ENCODE data around the gene KCNMB1. TPM values are rescaled to one million over a fixed set of nuclear protein-coding genes. Genes with fewer than 3 reads are reported as not detected.

The KCNMB1 gene
- total and polyA plus RNA-seq, 10 of the 15 experiments (the other 5 are each of a cell fraction or from before 2014, with no cell fraction given) = 1.2 to 3.6 (median 2.6) TPM

- Histone ChIP-seq H4K20me1 (ENCODE audit: control insufficient read depth, insufficient read depth) (no peaks in the 10 kb centered on the region), H3K9me3 (replicated peaks; ENCODE audit: control insufficient read depth, insufficient read depth, low read length) (no peaks in the 10 kb centered on the region), H3K36me3 (ENCODE audit: control insufficient read depth in 2 of 2, insufficient read depth in 2 of 2, low read length in 1 of 2) (no peaks in the 10 kb centered on the region), H2AFZ (ENCODE audit: control insufficient read depth, low read depth, low read length) (no peak overlapping the region), H3K4me3 (no peak overlapping the region), H3K9ac (ENCODE audit: control insufficient read depth, insufficient read depth, low read length) (no peak overlapping the region), H3K79me2 (ENCODE audit: control insufficient read depth, insufficient read depth, low read length) (no peaks in the 10 kb centered on the region), H3K27ac (ENCODE audit: control insufficient read depth, insufficient read depth) (no peak overlapping the region), H3K4me2 (ENCODE audit: control insufficient read depth, insufficient read depth) (no peak overlapping the region), H3K4me1 (ENCODE audit: control insufficient read depth, insufficient read depth, low read length) (no peaks in the 10 kb centered on the region), H3K27me3 (replicated peaks in 1 of 2; ENCODE audit: control insufficient read depth in 2 of 2, insufficient read depth in 2 of 2, low read length in 1 of 2) (no peaks in the 10 kb centered on the region; a peak in 1 of 4 replicates)
- intact Hi-C loops (cut with micrococcal nuclease; ENCODE audit: unreplicated experiment) (no loop called here), in situ Hi-C loops (cut with MboI) (no loop called here)
- CTCF ChIA-PET = interaction anchor here (0.7 to 1.6 kb wide), 7 partner anchors 12 to 210 kb away, joined by 3 to 10 read pairs (median 3); no protein-coding TSS in a partner anchor
- RAD21 ChIA-PET (ENCODE audit: unreplicated experiment) = interaction anchor here (1.7 kb wide), 1 partner anchor 141 kb away, joined by 5 read pairs; no protein-coding TSS in a partner anchor
- SMC1A ChIA-PET (ENCODE audit: uncharacterized antibody, unreplicated experiment) = interaction anchor here (0.9 to 1.3 kb wide), 4 partner anchors 28 to 133 kb away, joined by 3 read pairs; no protein-coding TSS in a partner anchor
- no TSS peak for BruUV-seq (replicated peaks)
- POLR2A ChIA-PET = no interaction called here
- FAIRE-seq (no peak), ATAC-seq (no peak), DNase-seq (ENCODE audit: low read depth, low spot score) (no peak)
- 17% methylated on average over 6 of the region's 6 CpGs for WGBS (ENCODE audit: insufficient coverage, insufficient replicate concordance, low lambda C conversion rate, missing lambda C conversion rate)
- TF ChIP-seq DPF2 (IDR thresholded peaks at IDR 0.05) = no peak
These were observed 19.1 kb upstream of the KCNMB1 start for GRCh38 chr5:170408226-170408625.

GRCh38 chr5:170407062-170407461, 17.9 kb upstream of the KCNMB1 start:
- RAD21 ChIA-PET (ENCODE audit: unreplicated experiment) = interaction anchor here (1.7 kb wide), 1 partner anchor 140 kb away, joined by 5 read pairs; no protein-coding TSS in a partner anchor
- Histone ChIP-seq H3K9me3 (replicated peaks; ENCODE audit: control insufficient read depth, insufficient read depth, low read length) (no peaks in the 10 kb centered on the region; the same call in 2 of the 3 replicates), H3K79me2 (ENCODE audit: control insufficient read depth, insufficient read depth, low read length) (no peaks in the 10 kb centered on the region), H3K27ac (ENCODE audit: control insufficient read depth, insufficient read depth) (no peak overlapping the region), H3K27me3 (replicated peaks in 1 of 2; ENCODE audit: control insufficient read depth in 2 of 2, insufficient read depth in 2 of 2, low read length in 1 of 2) (no peaks in the 10 kb centered on the region; a peak in 1 of 4 replicates), H3K4me2 (ENCODE audit: control insufficient read depth, insufficient read depth) (no peak overlapping the region), H3K4me3 (no peak overlapping the region), H3K9ac (ENCODE audit: control insufficient read depth, insufficient read depth, low read length) (no peak overlapping the region), H4K20me1 (ENCODE audit: control insufficient read depth, insufficient read depth) (no peaks in the 10 kb centered on the region), H2AFZ (ENCODE audit: control insufficient read depth, low read depth, low read length) (no peak overlapping the region), H3K4me1 (ENCODE audit: control insufficient read depth, insufficient read depth, low read length) (no peaks in the 10 kb centered on the region), H3K36me3 (ENCODE audit: control insufficient read depth in 2 of 2, insufficient read depth in 2 of 2, low read length in 1 of 2) (no peaks in the 10 kb centered on the region)
- no TSS peak for BruUV-seq (replicated peaks)
- FAIRE-seq (no peak), DNase-seq (ENCODE audit: low read depth, low spot score) (no peak), ATAC-seq (no peak)
- TF ChIP-seq BHLHE40 (IDR thresholded peaks at IDR 0.05; ENCODE audit: borderline replicate concordance in 1 of 2, low read depth in 2 of 2, low read length in 1 of 2) = peak in 1 of 2 experiments; percentile 35; a peak in 1 of 4 replicates
- TF ChIP-seq RBBP5 (conservative IDR thresholded peaks at IDR 0.05) = no peak
- in situ Hi-C loops (cut with MboI) = no loop called here
- WGBS (ENCODE audit: insufficient coverage, insufficient replicate concordance, low lambda C conversion rate, missing lambda C conversion rate) = 38% methylated on average over 6 of the region's 6 CpGs
- SMC1A ChIA-PET (ENCODE audit: uncharacterized antibody, unreplicated experiment) = interaction anchor here (1.5 kb wide), 1 partner anchor 19 kb away, joined by 6 read pairs; no protein-coding TSS in a partner anchor
- POLR2A ChIA-PET = no interaction called here
- CTCF ChIA-PET = interaction anchor here (0.7 to 1.4 kb wide), 4 partner anchors 11 to 178 kb away, joined by 3 to 4 read pairs (median 3); no protein-coding TSS in a partner anchor
- intact Hi-C loops (cut with micrococcal nuclease; ENCODE audit: unreplicated experiment) = no loop called here
